Activated CD8-positive, alpha-beta T cell treated with anti-CD3 and anti-CD28 coated beads for 36 hours (primary cell): ENCODE measurements around the gene VSX2. TPM values are rescaled to one million over a fixed set of nuclear protein-coding genes. Genes with fewer than 3 reads are reported as not detected.

Experiments used
- ATAC-seq: fragments of 200-7000 bp; cut with Tn5 transposase; one replicate; pipeline ENCODE4 v1.10.0; 2021; ENCODE audit warnings: mild to moderate bottlenecking, moderate library complexity
- CTCF ChIA-PET: fragments of 350-600 bp; sonication (Branson Sonifier 250); formaldehyde crosslinking; loops from one replicate; lab custom pipeline; 2021; ENCODE audit warnings: antibody characterized with exemption; lab: Charles Lee
- POLR2A ChIA-PET: fragments of 350-600 bp; sonication (Branson Sonifier 250); formaldehyde crosslinking; loops from one replicate; lab custom pipeline; 2021; ENCODE audit warnings: antibody characterized with exemption; lab: Charles Lee
- DNase-seq: peaks from one replicate; pipeline ENCODE4 v3.0.0-alpha.2; 2020
- H3K27ac Mint-ChIP-seq: one replicate; pipeline ENCODE4 v1.8.0; 2021; ENCODE audit warnings: mild to moderate bottlenecking, mixed read lengths
- H3K27me3 Mint-ChIP-seq: one replicate; pipeline ENCODE4 v1.8.0; 2021; ENCODE audit warnings: mixed read lengths
- H3K36me3 Mint-ChIP-seq: one replicate; pipeline ENCODE4 v1.8.0; 2021; ENCODE audit warnings: low read depth, mixed read lengths
- H3K4me1 Mint-ChIP-seq: one replicate; pipeline ENCODE4 v1.8.0; 2021; ENCODE audit warnings: low read depth, mixed read lengths
- H3K4me3 Mint-ChIP-seq: one replicate; pipeline ENCODE4 v1.8.0; 2021; ENCODE audit warnings: mild to moderate bottlenecking, moderate library complexity, mixed read lengths
- H3K9me3 Mint-ChIP-seq: one replicate; pipeline ENCODE4 v1.8.0; 2021; ENCODE audit warnings: mixed read lengths
- intact Hi-C: fragments of 100-400 bp; cut with micrococcal nuclease; formaldehyde crosslinking; loops from one replicate; pipeline ENCODE4 v1.10.0; 2022
- total RNA-seq, 2 experiments: library from RNA; stranded (reverse); gene quantifications; one replicate each; pipeline ENCODE4 v1.2.3, GENCODE V29; 2021
- TF ChIP-seq, protein P1 (sequence below): fragments of 200-600 bp; IDR thresholded peaks from one replicate; pipeline ENCODE4 v1.8.0; 2022; ENCODE audit warnings: antibody characterized with exemption, mild to moderate bottlenecking

The VSX2 gene
- total RNA-seq, 2 experiments from 2014 or later: not detected

DNA sequence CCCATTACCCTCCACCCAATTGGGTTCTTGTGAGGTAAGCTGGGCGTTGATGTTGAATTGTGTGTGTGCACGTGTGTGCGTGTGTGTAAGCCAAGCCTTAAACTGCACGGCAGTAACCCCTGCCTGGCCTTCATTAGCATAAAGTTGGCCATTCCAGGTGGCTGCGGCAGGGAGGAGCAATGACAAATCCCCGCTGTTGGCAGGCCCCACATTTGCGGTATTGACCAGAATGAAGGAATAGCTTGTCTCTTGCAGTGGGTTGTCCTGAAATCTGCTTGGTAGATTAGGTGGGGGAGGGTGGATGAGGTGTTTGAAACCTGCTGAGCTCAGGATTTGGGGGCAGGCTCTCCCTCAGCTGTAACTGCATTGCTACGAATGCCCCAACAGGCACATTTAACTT, 7.3 kb downstream of the VSX2 start:
- no peak overlapping the region for H3K4me3 Mint-ChIP-seq
- CTCF ChIA-PET: interaction anchor here (0.8 to 3.5 kb wide), 3 partner anchors 10 to 39 kb away, joined by 3 to 13 read pairs (median 3); no protein-coding TSS in a partner anchor
- no peaks in the 10 kb centered on the region for H3K36me3 Mint-ChIP-seq
- H3K27ac Mint-ChIP-seq: no peak overlapping the region
- no peaks in the 10 kb centered on the region for H3K9me3 Mint-ChIP-seq
- no peak for DNase-seq
- POLR2A ChIA-PET: no interaction called here
- intact Hi-C loops: no loop called here
- TF ChIP-seq, protein P1, sequence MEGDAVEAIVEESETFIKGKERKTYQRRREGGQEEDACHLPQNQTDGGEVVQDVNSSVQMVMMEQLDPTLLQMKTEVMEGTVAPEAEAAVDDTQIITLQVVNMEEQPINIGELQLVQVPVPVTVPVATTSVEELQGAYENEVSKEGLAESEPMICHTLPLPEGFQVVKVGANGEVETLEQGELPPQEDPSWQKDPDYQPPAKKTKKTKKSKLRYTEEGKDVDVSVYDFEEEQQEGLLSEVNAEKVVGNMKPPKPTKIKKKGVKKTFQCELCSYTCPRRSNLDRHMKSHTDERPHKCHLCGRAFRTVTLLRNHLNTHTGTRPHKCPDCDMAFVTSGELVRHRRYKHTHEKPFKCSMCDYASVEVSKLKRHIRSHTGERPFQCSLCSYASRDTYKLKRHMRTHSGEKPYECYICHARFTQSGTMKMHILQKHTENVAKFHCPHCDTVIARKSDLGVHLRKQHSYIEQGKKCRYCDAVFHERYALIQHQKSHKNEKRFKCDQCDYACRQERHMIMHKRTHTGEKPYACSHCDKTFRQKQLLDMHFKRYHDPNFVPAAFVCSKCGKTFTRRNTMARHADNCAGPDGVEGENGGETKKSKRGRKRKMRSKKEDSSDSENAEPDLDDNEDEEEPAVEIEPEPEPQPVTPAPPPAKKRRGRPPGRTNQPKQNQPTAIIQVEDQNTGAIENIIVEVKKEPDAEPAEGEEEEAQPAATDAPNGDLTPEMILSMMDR: no peak
- peaks cover 9% of the 10 kb centered on the region for H3K4me1 Mint-ChIP-seq
- H3K27me3 Mint-ChIP-seq: peaks cover 55% of the 10 kb centered on the region
- no peak for ATAC-seq

DNA sequence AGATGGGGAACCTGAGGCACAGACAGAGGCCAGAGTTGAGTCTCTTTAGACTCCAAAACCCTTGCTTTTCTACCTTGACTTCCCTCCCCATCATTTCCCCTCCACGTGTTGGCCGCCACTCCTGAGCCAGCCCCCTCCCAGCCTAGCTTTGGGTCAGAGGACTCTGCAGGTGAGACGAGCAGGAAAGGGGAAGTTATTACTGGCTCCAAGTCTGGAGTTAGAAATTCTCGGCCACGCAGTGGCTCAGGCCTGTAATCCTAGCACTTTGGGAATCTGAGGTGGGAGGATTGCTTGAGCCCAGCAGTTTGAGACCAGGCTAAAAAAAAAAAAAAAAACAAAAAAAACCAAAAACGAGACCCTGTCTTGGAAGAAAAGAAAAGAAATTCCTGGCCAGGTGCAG, 8.8 kb downstream of the VSX2 start:
- TF ChIP-seq, protein P1: no peak
- Mint-ChIP-seq H3K36me3 (no peaks in the 10 kb centered on the region), H3K9me3 (no peaks in the 10 kb centered on the region), H3K27ac (no peak overlapping the region), H3K4me1 (peaks cover 6% of the 10 kb centered on the region), H3K4me3 (no peak overlapping the region), H3K27me3 (peaks cover 44% of the 10 kb centered on the region)
- intact Hi-C loops: no loop called here
- ChIA-PET POLR2A (interaction anchor here (1.1 kb wide), 1 partner anchor 34 kb away, joined by 3 read pairs; no protein-coding TSS in a partner anchor), CTCF (interaction anchor here (1.5 to 3.5 kb wide), 2 partner anchors 8 to 136 kb away, joined by 6 to 13 read pairs; no protein-coding TSS in a partner anchor)
- DNase-seq (no peak), ATAC-seq (no peak)

DNA sequence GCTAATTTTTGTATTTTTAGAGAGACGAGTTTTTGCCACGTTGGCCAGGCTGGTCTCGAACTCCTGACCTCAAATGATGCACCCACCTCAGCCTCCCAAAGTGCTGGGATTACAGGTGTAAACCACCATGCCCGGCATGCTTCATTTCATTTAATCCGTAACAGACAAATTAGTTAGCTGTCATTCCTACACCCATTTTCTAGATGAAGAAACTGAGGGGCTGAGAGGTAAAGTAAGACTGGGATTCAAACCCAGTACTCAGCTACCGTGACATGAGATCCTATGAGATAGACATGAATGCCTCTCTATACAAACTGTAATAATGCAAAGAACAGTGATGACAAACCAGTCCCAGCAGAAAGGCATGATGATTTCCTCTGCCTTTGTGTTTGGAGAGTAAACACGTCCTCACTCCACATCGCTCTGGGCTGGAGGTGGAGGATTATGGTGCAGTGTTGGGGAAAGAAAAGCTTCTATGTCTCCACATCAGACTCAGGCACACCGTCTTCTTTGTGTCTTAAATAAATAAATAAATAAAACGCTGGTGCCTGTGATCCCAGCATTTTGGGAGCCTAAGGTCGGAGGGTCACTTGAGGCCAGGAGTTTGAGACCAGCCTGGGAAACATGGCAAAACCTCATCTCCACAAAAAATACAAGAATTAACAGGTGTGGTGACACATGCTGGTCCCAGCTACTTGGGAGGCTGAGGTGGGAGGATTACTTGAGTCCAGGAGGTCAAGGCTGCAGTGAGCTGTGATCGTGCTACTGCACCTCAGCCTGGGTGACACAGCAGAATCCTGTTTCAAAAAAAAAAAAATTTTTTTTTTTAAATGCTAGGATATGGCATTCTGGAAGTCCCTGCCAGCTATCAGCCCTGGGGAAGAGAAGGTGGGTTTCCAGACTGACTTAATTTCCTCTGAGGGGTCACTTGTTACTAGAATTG, 10.5 kb downstream of the VSX2 start:
- Mint-ChIP-seq H3K9me3 (no peaks in the 10 kb centered on the region), H3K27me3 (peaks cover 28% of the 10 kb centered on the region), H3K4me1 (peaks cover 6% of the 10 kb centered on the region), H3K36me3 (no peaks in the 10 kb centered on the region), H3K27ac (no peak overlapping the region), H3K4me3 (no peak overlapping the region)
- ChIA-PET POLR2A (no interaction called here), CTCF (interaction anchor here (0.8 to 1.7 kb wide), 5 partner anchors 9 to 138 kb away, joined by 3 to 5 read pairs (median 3); no protein-coding TSS in a partner anchor)
- intact Hi-C loops: loop anchor here (5.0 kb wide), 1 partner anchor 137 kb away; no protein-coding TSS in a partner anchor
- DNase-seq (no peak), ATAC-seq (no peak)
- TF ChIP-seq, protein P1: no peak

DNA sequence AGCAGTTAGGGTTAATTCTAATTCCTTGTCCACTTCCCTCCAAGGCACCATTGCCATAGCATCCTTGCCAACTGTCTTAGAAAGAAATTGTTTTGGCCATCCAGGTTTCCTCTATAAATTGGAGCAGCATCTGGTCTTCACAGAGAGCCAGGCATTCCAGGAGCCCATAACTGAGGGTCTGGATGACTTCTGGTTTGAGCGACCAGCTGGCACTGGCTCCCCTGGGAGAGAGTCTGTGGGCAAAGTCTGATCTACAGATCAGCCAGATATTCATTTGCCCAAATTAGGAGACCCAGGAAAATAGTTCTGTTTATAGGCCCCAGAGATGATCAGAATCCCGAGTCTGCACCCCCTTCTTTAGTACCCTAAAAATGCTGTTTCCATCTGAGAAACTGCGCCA, 16.0 kb downstream of the VSX2 start:
- Mint-ChIP-seq H3K36me3 (no peaks in the 10 kb centered on the region), H3K4me3 (no peak overlapping the region), H3K27ac (no peak overlapping the region), H3K9me3 (no peaks in the 10 kb centered on the region), H3K4me1 (peaks cover 13% of the 10 kb centered on the region), H3K27me3 (peaks cover 13% of the 10 kb centered on the region)
- TF ChIP-seq, protein P1: no peak
- DNase-seq: no peak
- intact Hi-C loops: no loop called here
- ATAC-seq: no peak
- POLR2A ChIA-PET: interaction anchor here (1.4 kb wide), 1 partner anchor 169 kb away, joined by 3 read pairs; no protein-coding TSS in a partner anchor
- CTCF ChIA-PET: interaction anchor here (1.2 to 2.5 kb wide), 3 partner anchors 8 to 148 kb away, joined by 3 to 13 read pairs (median 5); no protein-coding TSS in a partner anchor
